ENCODE results near the gene SMIM33. TPM values are rescaled to one million over a fixed set of nuclear protein-coding genes. Genes with fewer than 3 reads are reported as not detected.
A peak's percentile ranks its signal among the peaks of the same experiment; 100 is the strongest.
"Not testable (repeated sequence)": the region's sequence is repeated elsewhere in the genome, so short reads cannot be mapped to it uniquely, and the experiment has no call there.

The SMIM33 gene
- total RNA-seq, 4 donors from 2014 or later, result not detected

GRCh38 chr5:139431706-139432105 lies 39.1 kb upstream of the SMIM33 start:
- intact Hi-C loops (cut with DNase I), result no loop called here
- no peaks in the 10 kb centered on the region for H3K9me3 ChIP-seq
- H3K27me3 ChIP-seq, result no peaks in the 10 kb centered on the region
- no peaks in the 10 kb centered on the region for H3K4me1 ChIP-seq
- no peak for DNase-seq
- H3K36me3 ChIP-seq, result peaks cover 0 to 5% of the 10 kb centered on the region in 2 donors
- no peak overlapping the region for H3K27ac ChIP-seq
- TF ChIP-seq, protein P1, sequence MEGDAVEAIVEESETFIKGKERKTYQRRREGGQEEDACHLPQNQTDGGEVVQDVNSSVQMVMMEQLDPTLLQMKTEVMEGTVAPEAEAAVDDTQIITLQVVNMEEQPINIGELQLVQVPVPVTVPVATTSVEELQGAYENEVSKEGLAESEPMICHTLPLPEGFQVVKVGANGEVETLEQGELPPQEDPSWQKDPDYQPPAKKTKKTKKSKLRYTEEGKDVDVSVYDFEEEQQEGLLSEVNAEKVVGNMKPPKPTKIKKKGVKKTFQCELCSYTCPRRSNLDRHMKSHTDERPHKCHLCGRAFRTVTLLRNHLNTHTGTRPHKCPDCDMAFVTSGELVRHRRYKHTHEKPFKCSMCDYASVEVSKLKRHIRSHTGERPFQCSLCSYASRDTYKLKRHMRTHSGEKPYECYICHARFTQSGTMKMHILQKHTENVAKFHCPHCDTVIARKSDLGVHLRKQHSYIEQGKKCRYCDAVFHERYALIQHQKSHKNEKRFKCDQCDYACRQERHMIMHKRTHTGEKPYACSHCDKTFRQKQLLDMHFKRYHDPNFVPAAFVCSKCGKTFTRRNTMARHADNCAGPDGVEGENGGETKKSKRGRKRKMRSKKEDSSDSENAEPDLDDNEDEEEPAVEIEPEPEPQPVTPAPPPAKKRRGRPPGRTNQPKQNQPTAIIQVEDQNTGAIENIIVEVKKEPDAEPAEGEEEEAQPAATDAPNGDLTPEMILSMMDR (IDR thresholded peaks at IDR 0.05), result no peak
- no peak for TF ChIP-seq POLR2A (IDR thresholded peaks at IDR 0.05)
- WGBS, 2 donors, result 92 to 96% methylated on average over 1 of the region's 1 CpG
- no peak overlapping the region for H3K4me3 ChIP-seq (replicated peaks in 1 of 3)

- Histone ChIP-seq H3K27me3 (no peaks in the 10 kb centered on the region), H3K4me3 (replicated peaks in 1 of 3) (no peak overlapping the region), H3K27ac (no peak overlapping the region), H3K9me3 (no peaks in the 10 kb centered on the region), H3K36me3 (no peaks in the 10 kb centered on the region), H3K4me1 (peaks cover 4 to 6% of the 10 kb centered on the region in 2 donors)
- no peak for TF ChIP-seq POLR2A (IDR thresholded peaks at IDR 0.05)
- TF ChIP-seq, protein P1 (IDR thresholded peaks at IDR 0.05), result no peak
- DNase-seq, result no peak
- intact Hi-C loops (cut with DNase I), result no loop called here
- 100% methylated on average over 3 of the region's 3 CpGs for WGBS, 2 donors
Observed at GRCh38 chr5:139435676-139436075, 35.1 kb upstream of the SMIM33 start.

DNA sequence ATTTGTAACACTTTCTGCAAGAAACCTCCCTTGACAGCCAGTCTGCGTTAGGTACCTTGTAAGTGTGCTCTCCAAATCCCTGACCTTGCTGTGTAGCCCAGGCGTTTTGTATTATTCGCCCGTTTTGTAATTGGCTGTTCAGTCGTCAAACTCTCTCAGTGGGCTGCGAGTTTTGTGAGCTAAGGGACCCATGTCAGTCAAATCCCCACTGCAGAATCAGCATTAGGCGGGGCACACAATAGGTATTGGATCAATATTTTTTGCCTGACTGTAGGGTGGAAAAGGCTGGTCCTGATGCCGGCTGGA lies 32.1 kb upstream of the SMIM33 start:
- TF ChIP-seq, protein P1 (IDR thresholded peaks at IDR 0.05), result no peak
- TF ChIP-seq POLR2A (IDR thresholded peaks at IDR 0.05), result no peak
- no peak for DNase-seq
- WGBS, 2 donors, result 27 to 43% methylated on average over 8 of the region's 8 CpGs
- H3K4me1 ChIP-seq, result peaks cover 4 to 6% of the 10 kb centered on the region in 2 donors
- H3K4me3 ChIP-seq (replicated peaks in 1 of 3), result peak overlapping the region in 1 of 3 donors; percentile 60
- intact Hi-C loops (cut with DNase I), result no loop called here
- H3K36me3 ChIP-seq, result no peaks in the 10 kb centered on the region
- peak overlapping the region in 2 of 3 donors; percentile 92 to 96 for H3K27ac ChIP-seq
- no peaks in the 10 kb centered on the region for H3K27me3 ChIP-seq
- no peaks in the 10 kb centered on the region for H3K9me3 ChIP-seq

DNA sequence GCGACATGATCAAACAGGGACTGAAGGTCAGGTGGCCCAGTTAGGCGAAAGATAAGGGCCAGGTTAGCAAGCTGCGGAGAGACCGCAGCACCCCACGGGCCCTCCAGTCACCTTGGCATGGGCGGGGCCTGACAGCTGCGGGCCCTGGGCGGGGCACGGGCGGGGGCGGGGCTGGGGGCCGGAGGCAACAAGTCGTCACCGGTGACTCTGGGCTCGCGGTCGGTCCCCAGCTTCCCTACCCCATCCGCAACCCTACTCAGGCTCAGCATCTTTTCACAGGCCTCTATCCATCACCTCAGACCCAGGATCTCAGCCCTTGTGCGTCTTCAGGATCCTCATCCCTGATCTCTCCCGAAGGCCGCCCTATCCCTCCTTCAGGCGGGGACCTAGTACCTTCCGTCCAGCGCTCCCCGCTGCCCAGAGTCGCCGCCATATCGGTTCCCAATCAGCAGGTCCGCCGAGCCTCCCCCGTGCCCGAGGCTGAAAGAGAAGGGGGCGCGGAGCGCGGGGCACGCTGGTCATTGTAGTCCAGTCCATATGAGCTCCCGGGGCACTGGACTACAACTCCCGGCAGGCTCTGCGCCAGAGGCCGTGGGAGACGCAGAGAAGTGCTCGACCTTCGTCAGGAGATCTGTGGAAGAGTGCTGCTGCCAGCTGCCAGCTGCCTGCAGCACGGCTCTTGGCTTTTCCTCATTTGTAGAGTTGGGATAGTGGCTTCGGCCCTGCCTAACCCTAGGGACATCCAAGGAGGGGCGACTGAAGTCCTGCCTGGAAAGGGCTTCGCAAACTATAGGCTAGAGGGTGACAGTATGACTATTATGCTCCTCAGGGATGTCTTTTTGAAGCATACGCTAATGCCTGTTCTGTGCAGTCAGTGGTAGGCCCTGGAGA lies 31.5 kb upstream of the SMIM33 start, which contains the start of gene DNAJC18:
Gene DNAJC18, minus strand, starts transcription at position 513 of the 891 bp plus-strand sequence. Its CDS starts 80 bp downstream, at position 433.
- DNase-seq, result peak; percentile 94 to 97
- intact Hi-C loops (cut with DNase I), result no loop called here
- 4 to 7% methylated on average over 22 to 28 of the region's 49 CpGs for WGBS, 2 donors
- TF ChIP-seq, protein P1 (IDR thresholded peaks at IDR 0.05), result no peak
- TF ChIP-seq POLR2A (IDR thresholded peaks at IDR 0.05), result peak in 1 of 2 donors; percentile 76
- Histone ChIP-seq H3K27me3 (no peaks in the 10 kb centered on the region), H3K36me3 (no peaks in the 10 kb centered on the region), H3K4me1 (peaks cover 4 to 6% of the 10 kb centered on the region in 2 donors), H3K4me3 (replicated peaks in 1 of 3) (peak within 1 kb of the TSS; percentile 36 to 60 (median 47)), H3K9me3 (no peaks in the 10 kb centered on the region), H3K27ac (peak within 1 kb of the TSS; percentile 85 to 96 (median 92))

DNA sequence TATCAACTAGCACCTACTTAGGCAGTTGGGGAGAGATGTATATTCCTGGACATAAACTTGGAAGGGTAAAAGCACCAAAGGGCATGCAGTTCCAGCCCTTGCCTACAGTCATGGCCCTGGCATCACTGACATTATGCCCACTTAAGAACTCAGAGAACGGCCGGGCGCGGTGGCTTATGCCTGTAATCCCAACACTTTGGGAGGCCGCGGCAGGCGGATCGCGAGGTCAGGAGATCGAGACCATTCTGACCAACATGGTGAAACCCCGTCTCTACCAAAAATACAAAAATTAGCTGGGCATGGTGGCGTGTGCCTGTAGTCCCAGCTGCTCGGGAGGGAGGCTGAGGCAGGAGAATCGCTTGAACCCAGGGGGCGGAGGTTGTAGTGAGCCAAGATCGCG lies 30.4 kb upstream of the SMIM33 start:
- H3K4me1 ChIP-seq; H3K36me3 ChIP-seq; DNase-seq; H3K27ac ChIP-seq; H3K27me3 ChIP-seq; H3K9me3 ChIP-seq; H3K4me3 ChIP-seq (replicated peaks in 1 of 3); intact Hi-C loops (cut with DNase I): not testable (repeated sequence)
- 94 to 97% methylated on average over 17 of the region's 17 CpGs for WGBS, 2 donors
